Memory B cell (primary cell): ENCODE measurements around the gene PGAM1.
"Not testable (repeated sequence)": the region's sequence is repeated elsewhere in the genome, so short reads cannot be mapped to it uniquely, and the experiment has no call there.

Experiments used
- ATAC-seq: fragments of 150-1000 bp; cut with Tn5 transposase; 2 replicates; pipeline ENCODE4 v1.10.0; 2021; ENCODE audit warnings: low read depth, mild to moderate bottlenecking, moderate library complexity
- DNase-seq, 2 donors: peaks; one replicate each; pipeline ENCODE4 v3.0.0; 2022; ENCODE audit warnings: low spot score in 2 of 2
- H3K27ac Mint-ChIP-seq: one replicate; pipeline ENCODE4 v1.8.0; 2022; ENCODE audit warnings: mild to moderate bottlenecking, moderate library complexity, mixed read lengths
- H3K27me3 Mint-ChIP-seq: one replicate; pipeline ENCODE4 v1.8.0; 2022; ENCODE audit warnings: mixed read lengths
- H3K36me3 Mint-ChIP-seq: one replicate; pipeline ENCODE4 v1.8.0; 2022; ENCODE audit warnings: mild to moderate bottlenecking, mixed read lengths
- H3K4me1 Mint-ChIP-seq: one replicate; pipeline ENCODE4 v1.8.0; 2022; ENCODE audit warnings: mixed read lengths
- H3K4me3 Mint-ChIP-seq: one replicate; pipeline ENCODE4 v1.8.0; 2022; ENCODE audit warnings: mild to moderate bottlenecking, moderate library complexity, mixed read lengths
- H3K9me3 Mint-ChIP-seq: one replicate; pipeline ENCODE4 v1.8.0; 2022; ENCODE audit warnings: mixed read lengths

The PGAM1 gene

DNA sequence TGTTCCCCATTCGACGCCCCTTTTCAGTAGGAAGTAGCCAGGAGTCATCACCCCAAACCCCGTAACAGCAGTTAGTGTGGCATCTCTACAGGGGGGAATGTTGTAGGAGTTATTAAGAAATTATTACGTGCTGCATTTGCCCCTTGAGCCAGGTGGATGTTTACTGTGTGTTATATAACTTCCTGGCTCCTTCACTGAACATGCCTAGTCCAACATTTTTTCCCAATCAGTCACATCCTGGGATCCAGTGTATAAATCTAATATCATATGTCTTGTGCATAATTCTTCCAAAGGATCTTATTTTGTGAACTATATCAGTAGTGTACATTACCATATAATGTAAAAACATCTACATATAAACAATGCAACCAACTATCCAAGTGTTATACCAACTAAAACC, 53.4 kb downstream of the PGAM1 start:
- H3K9me3 Mint-ChIP-seq, H3K4me3 Mint-ChIP-seq, H3K4me1 Mint-ChIP-seq, DNase-seq, H3K27me3 Mint-ChIP-seq, ATAC-seq, H3K27ac Mint-ChIP-seq: not testable (repeated sequence)
- peaks cover 42% of the 10 kb centered on the region for H3K36me3 Mint-ChIP-seq

DNA sequence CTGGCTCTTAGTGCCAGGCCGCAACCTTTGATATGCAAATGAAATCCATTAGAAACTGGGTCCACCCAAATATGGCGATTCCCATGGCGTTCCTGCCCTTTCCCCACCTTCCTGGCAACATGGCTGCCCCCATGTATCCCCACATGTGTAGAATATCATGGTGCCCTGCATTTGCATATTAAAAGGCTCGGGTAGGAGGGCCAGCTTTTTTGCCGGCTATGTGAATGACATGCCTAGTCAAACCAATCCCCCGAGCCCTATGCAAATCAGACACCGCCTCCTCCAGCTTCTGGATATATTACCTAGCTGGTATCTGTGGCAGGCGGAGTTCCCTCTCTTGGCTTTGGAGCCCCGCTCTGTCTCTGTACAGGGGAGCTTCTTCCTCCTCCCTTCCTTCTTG, 53.9 kb downstream of the PGAM1 start:
- Mint-ChIP-seq H3K27ac (no peak overlapping the region), H3K4me1 (no peaks in the 10 kb centered on the region), H3K27me3 (no peaks in the 10 kb centered on the region), H3K9me3 (peaks cover 3% of the 10 kb centered on the region), H3K36me3 (peaks cover 41% of the 10 kb centered on the region), H3K4me3 (no peak overlapping the region)
- DNase-seq, result no peak
- ATAC-seq, result no peak

- ATAC-seq (no peak), DNase-seq (no peak)
- Mint-ChIP-seq H3K27me3 (no peaks in the 10 kb centered on the region), H3K27ac (no peak overlapping the region), H3K4me3 (no peak overlapping the region), H3K4me1 (no peaks in the 10 kb centered on the region), H3K9me3 (no peaks in the 10 kb centered on the region), H3K36me3 (peaks cover 33% of the 10 kb centered on the region)
Measured at GRCh38 chr10:97481071-97481470, 55.1 kb downstream of the PGAM1 start.

- Mint-ChIP-seq H3K36me3 (peaks cover 22% of the 10 kb centered on the region), H3K27ac (no peak overlapping the region), H3K27me3 (no peaks in the 10 kb centered on the region), H3K4me3 (no peak overlapping the region), H3K4me1 (no peaks in the 10 kb centered on the region), H3K9me3 (no peaks in the 10 kb centered on the region)
- DNase-seq (no peak), ATAC-seq (no peak)
Measured at GRCh38 chr10:97482381-97482780, 56.4 kb downstream of the PGAM1 start.
